Stomach (tissue), 9 donors: ENCODE results near the gene DPM3. TPM values are rescaled to one million over a fixed set of nuclear protein-coding genes. Genes with fewer than 3 reads are reported as not detected.
"Not testable (repeated sequence)": the region's sequence is repeated elsewhere in the genome, so short reads cannot be mapped to it uniquely, and the experiment has no call there.

Source experiments
- DNase-seq, 2 donors: peaks; one replicate each; pipeline versions ENCODE4 v3.0.0 to v3.0.0-alpha.2; 2013 to 2019
- H3K27ac ChIP-seq, 5 donors: fragments of 200-600 bp in 4 of 5; sonication (generic) in 4 of 5; one replicate each; pipeline ENCODE4 v1.5.1; 2013 to 2019; ENCODE audit warnings: mild to moderate bottlenecking in 1 of 5, moderate library complexity in 1 of 5
- H3K27me3 ChIP-seq, 3 donors: fragments of 200-600 bp; sonication (generic); one replicate each; pipeline ENCODE4 v1.5.1; 2017 to 2019; ENCODE audit warnings: mixed run types in 1 of 3
- H3K36me3 ChIP-seq, 4 donors: fragments of 200-600 bp; sonication (generic); 1 replicate in 3 of 4; 2 replicates in 1 of 4; pipeline ENCODE4 v1.5.1; 2016 to 2019
- H3K4me1 ChIP-seq, 4 donors: fragments of 200-600 bp; sonication (generic); one replicate each; pipeline ENCODE4 v1.5.1; 2016 to 2019
- H3K4me3 ChIP-seq, 4 donors: fragments of 200-600 bp; sonication (generic) in 3 of 4; one replicate each; pipeline ENCODE4 v1.5.1; 2016 to 2019; ENCODE audit warnings: mild to moderate bottlenecking in 1 of 4
- H3K9me3 ChIP-seq, 4 donors: fragments of 200-600 bp; sonication (generic); one replicate each; pipeline ENCODE4 v1.5.1; 2016 to 2019
- EP300 ChIP-seq: sonication (generic); formaldehyde crosslinking; IDR thresholded peaks from one replicate; pipeline ENCODE4 v1.6.1; 2017; ENCODE audit warnings: antibody characterized with exemption
- POLR2A ChIP-seq, 4 donors: fragments of 450-650 bp; IDR thresholded peaks; one replicate each; pipeline ENCODE4 v1.6.1; 2016; ENCODE audit warnings: antibody characterized with exemption in 4 of 4, control low read depth in 2 of 4, mild to moderate bottlenecking in 1 of 4, moderate library complexity in 1 of 4
- POLR2AphosphoS5 ChIP-seq, 3 donors: sonication (generic); formaldehyde crosslinking; IDR thresholded peaks; one replicate each; pipeline ENCODE4 v1.6.1; 2016; ENCODE audit warnings: antibody characterized with exemption in 3 of 3
- WGBS, 5 donors: extraction: QIAGEN DNeasy Blood & Tissue Kit in 3 of 5; methylation state at CpG; one replicate each; pipeline versions ENCODE4 v1.1.5 to v1.1.7; 2013 to 2018; 5-methylcytosine and 5-hydroxymethylcytosine counted together
- intact Hi-C: fragments of 100-400 bp; cut with DNase I; formaldehyde crosslinking; loops from one replicate; pipeline ENCODE4 v1.15.1; 2023; ENCODE audit warnings: low total_unique reads
- polyA plus RNA-seq, 3 donors: library from polyadenylated mRNA; stranded (reverse); fragments of 200-250 nt; gene quantifications; one replicate each; pipeline ENCODE4 v1.2.3, GENCODE V29; 2013
- total RNA-seq, 5 donors: library from RNA; depleted of rRNA; stranded (reverse); fragments of >200 nt; gene quantifications; one replicate each; pipeline versions ENCODE4 v1.1.0 to v1.2.3, GENCODE V29; 2014 to 2016
- TF ChIP-seq, protein P1 (sequence below), 7 experiments: fragments of 450-650 bp in 4 of 7; fragments of 200-600 bp in 3 of 7; sonication (generic) in 3 of 7; IDR thresholded peaks; one replicate each; pipeline ENCODE4 v1.5.1; 2016 to 2019; ENCODE audit warnings: antibody characterized with exemption in 7 of 7, control low read depth in 2 of 7, mild to moderate bottlenecking in 1 of 7
- donor health status: healthy with polysubstance abuse.
- donor health status: Bipolar disorder and iron deficiency.
- donor health status: healthy.

The DPM3 gene
- total and polyA plus RNA-seq, 8 donors: 13.3 to 301 (median 51.3) TPM; not detected in 1

DNA sequence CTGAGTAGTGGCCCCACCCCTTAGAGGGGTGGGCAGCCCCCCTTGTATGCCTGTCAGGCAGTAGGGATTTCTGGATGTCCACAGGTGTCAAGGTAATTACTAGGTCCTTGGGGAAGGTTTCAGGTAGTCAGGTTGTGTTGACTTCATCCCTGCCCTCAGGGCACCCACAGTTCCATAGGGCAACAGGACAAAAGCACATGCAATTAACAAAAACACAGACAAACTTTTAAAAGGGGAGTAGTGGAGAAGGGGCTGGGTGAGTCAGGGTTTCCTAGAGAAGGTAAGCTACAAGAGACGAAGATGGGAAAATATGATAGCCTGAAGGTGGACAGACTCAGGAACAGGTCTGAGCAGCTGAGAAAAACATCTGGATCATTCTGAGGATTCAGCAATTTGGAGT, 18.7 kb upstream of the DPM3 start:
- no peak overlapping the region for H3K27ac ChIP-seq
- no peaks in the 10 kb centered on the region for H3K36me3 ChIP-seq
- TF ChIP-seq POLR2AphosphoS5 (IDR thresholded peaks at IDR 0.05) (no peak), EP300 (no peak), POLR2A (IDR thresholded peaks at IDR 0.05) (no peak)
- TF ChIP-seq, protein P1, sequence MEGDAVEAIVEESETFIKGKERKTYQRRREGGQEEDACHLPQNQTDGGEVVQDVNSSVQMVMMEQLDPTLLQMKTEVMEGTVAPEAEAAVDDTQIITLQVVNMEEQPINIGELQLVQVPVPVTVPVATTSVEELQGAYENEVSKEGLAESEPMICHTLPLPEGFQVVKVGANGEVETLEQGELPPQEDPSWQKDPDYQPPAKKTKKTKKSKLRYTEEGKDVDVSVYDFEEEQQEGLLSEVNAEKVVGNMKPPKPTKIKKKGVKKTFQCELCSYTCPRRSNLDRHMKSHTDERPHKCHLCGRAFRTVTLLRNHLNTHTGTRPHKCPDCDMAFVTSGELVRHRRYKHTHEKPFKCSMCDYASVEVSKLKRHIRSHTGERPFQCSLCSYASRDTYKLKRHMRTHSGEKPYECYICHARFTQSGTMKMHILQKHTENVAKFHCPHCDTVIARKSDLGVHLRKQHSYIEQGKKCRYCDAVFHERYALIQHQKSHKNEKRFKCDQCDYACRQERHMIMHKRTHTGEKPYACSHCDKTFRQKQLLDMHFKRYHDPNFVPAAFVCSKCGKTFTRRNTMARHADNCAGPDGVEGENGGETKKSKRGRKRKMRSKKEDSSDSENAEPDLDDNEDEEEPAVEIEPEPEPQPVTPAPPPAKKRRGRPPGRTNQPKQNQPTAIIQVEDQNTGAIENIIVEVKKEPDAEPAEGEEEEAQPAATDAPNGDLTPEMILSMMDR (IDR thresholded peaks at IDR 0.05): no peak
- H3K9me3 ChIP-seq: no peaks in the 10 kb centered on the region
- H3K4me1 ChIP-seq: no peaks in the 10 kb centered on the region
- no peak overlapping the region for H3K4me3 ChIP-seq
- H3K27me3 ChIP-seq: no peaks in the 10 kb centered on the region
- intact Hi-C loops: no loop called here
- 53 to 89% (median 70%) methylated on average over 1 of the region's 1 CpG for WGBS, 5 donors
- DNase-seq: no peak

DNA sequence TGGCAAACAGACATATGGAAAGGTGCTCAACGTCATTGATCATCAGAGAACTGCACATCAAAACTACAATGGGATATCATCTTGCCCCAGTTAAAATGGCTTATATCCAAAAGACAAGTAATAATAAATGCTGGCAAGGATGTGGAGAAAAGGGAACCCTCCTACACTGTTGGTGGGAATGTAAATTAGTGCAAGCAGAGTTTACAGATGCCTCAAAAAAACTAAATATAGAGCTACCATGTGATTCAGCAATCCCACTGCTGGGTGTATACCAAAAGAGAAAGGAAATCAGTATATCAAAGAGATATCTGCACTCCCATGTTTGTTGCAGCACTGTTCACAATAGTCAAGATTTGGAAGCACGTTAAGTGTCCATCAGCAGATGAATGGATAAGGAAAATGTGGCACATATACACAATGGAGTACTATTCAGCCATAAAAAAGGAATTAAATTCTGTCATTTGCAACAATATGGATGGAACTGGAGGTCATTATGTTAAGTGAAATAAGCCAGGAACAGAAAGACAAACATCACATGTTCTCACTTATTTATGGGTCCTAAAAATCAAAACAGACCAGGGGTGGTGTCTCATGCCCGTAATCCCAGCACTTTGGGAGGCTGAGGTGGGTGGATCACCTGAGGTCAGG, 15.8 kb upstream of the DPM3 start:
- H3K36me3 ChIP-seq, intact Hi-C loops, H3K4me1 ChIP-seq, H3K27me3 ChIP-seq, DNase-seq, H3K9me3 ChIP-seq, H3K27ac ChIP-seq, H3K4me3 ChIP-seq: not testable (repeated sequence)
- 60 to 75% (median 70%) methylated on average over 3 of the region's 3 CpGs for WGBS, 5 donors

DNA sequence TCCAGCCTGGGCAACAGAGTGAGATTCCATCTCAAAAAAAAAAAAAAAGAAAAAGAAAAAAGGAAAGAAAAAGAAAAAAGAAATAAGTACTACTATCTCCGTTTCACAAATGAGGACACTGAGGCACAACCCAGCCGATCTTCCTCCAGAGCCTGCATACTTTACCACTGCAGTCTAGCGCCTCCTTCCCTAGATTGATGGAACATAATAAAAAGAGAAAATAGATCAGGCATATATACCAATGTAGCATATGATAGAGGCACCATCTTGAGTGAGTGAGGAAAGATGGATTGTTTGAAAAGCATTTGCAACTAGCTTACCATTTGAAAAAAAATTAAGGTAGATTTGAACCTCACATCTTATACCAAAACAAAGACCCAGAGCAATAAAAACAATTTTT, 5.2 kb upstream of the DPM3 start:
- Histone ChIP-seq H3K9me3 (no peaks in the 10 kb centered on the region), H3K36me3 (no peaks in the 10 kb centered on the region), H3K27me3 (peaks cover 0 to 6% (median 0%) of the 10 kb centered on the region in 3 donors), H3K4me3 (no peak overlapping the region), H3K4me1 (peaks cover 0 to 3% (median 1%) of the 10 kb centered on the region in 4 donors), H3K27ac (no peak overlapping the region)
- 79 to 90% (median 85%) methylated on average over 3 of the region's 3 CpGs for WGBS, 5 donors
- TF ChIP-seq POLR2A (IDR thresholded peaks at IDR 0.05) (no peak), EP300 (no peak), POLR2AphosphoS5 (IDR thresholded peaks at IDR 0.05) (no peak)
- TF ChIP-seq, protein P1 (IDR thresholded peaks at IDR 0.05): no peak
- intact Hi-C loops: no loop called here
- no peak for DNase-seq

DNA sequence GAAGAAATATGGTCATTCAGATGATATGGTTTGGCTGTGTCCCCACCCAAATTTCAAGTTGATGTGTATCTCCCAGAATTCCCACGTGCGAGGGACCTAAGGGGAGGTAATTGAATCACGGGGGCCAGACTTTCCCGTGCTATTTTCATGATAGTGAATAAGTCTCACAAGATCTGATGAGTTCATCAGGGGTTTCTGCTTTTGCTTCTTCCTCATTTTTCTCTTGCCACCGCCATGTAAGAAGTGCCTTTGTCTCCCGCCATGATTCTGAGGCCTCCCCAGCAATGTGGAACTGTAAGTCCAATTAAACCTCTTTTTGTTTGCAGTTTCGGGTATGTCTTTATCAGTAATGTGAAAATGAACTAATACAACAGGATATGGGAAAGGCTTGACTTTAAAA, 1.4 kb upstream of the DPM3 start:
- Histone ChIP-seq H3K36me3 (peaks cover 0 to 14% (median 12%) of the 10 kb centered on the region in 4 donors), H3K4me3 (no peak overlapping the region), H3K27me3 (no peaks in the 10 kb centered on the region), H3K9me3 (no peaks in the 10 kb centered on the region), H3K4me1 (peaks cover 12 to 36% (median 32%) of the 10 kb centered on the region in 4 donors), H3K27ac (no peak overlapping the region)
- TF ChIP-seq POLR2A (IDR thresholded peaks at IDR 0.05): no peak
- no peak for TF ChIP-seq EP300
- TF ChIP-seq, protein P1 (IDR thresholded peaks at IDR 0.05): no peak
- TF ChIP-seq POLR2AphosphoS5 (IDR thresholded peaks at IDR 0.05): no peak
- 77 to 84% (median 79%) methylated on average over 7 of the region's 7 CpGs for WGBS, 5 donors
- intact Hi-C loops: no loop called here
- DNase-seq: no peak

DNA sequence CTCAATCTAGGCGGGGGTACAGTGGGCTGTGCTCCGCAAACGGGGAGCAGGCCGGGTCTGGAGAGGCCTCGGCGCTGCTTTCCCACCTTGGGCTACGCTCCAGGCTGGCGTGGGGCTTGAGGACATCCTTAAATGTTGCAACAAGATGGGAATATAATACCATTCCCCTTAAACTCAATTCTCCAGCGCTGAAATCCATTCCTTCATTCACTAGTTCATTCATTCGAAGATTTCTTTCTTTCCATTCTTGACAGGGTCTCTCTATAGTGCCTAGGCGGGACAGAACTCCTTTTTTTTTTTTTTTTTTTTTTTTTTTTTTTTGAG, 261 bp upstream of the DPM3 start:
- DNase-seq: no peak
- peak overlapping the region; percentile 59 to 79 (median 71) for H3K4me3 ChIP-seq
- 4 to 7% (median 6%) methylated on average over 11 of the region's 11 CpGs for WGBS, 5 donors
- TF ChIP-seq POLR2A (IDR thresholded peaks at IDR 0.05) (no peak), POLR2AphosphoS5 (IDR thresholded peaks at IDR 0.05) (no peak), EP300 (no peak)
- TF ChIP-seq, protein P1 (IDR thresholded peaks at IDR 0.05): no peak
- H3K4me1 ChIP-seq: peaks cover 13 to 39% (median 37%) of the 10 kb centered on the region in 4 donors
- H3K36me3 ChIP-seq: peaks cover 0 to 14% (median 12%) of the 10 kb centered on the region in 4 donors
- intact Hi-C loops: no loop called here
- no peaks in the 10 kb centered on the region for H3K9me3 ChIP-seq
- no peaks in the 10 kb centered on the region for H3K27me3 ChIP-seq
- peak overlapping the region in 4 of 5 donors; percentile 89 to 100 (median 98) for H3K27ac ChIP-seq
